Sigmoid colon (tissue), 7 donors: ENCODE data around the gene OXCT1. TPM values are rescaled to one million over a fixed set of nuclear protein-coding genes. Genes with fewer than 3 reads are reported as not detected.
"Not testable (repeated sequence)": the region's sequence is repeated elsewhere in the genome, so short reads cannot be mapped to it uniquely, and the experiment has no call there.

Source experiments
- DNase-seq: peaks from one replicate; pipeline ENCODE4 v3.0.0-alpha.2; 2019
- H3K27ac ChIP-seq, 4 donors: fragments of 200-600 bp; sonication (generic); one replicate each; pipeline ENCODE4 v1.5.1; 2016 to 2019; ENCODE audit warnings: mild to moderate bottlenecking in 1 of 4
- H3K27me3 ChIP-seq, 3 donors: fragments of 200-600 bp; sonication (generic); one replicate each; pipeline ENCODE4 v1.5.1; 2019; ENCODE audit warnings: mild to moderate bottlenecking in 1 of 3
- H3K36me3 ChIP-seq, 4 donors: fragments of 200-600 bp; sonication (generic); one replicate each; pipeline ENCODE4 v1.5.1; 2016 to 2019
- H3K4me1 ChIP-seq, 4 donors: fragments of 200-600 bp; sonication (generic); one replicate each; pipeline ENCODE4 v1.5.1; 2017 to 2019
- H3K4me3 ChIP-seq, 4 donors: fragments of 200-600 bp; sonication (generic); one replicate each; pipeline ENCODE4 v1.5.1; 2017 to 2019; ENCODE audit warnings: mild to moderate bottlenecking in 2 of 4, moderate library complexity in 1 of 4
- H3K9me3 ChIP-seq, 4 donors: fragments of 200-600 bp in 3 of 4; sonication (generic) in 3 of 4; one replicate each; pipeline versions ENCODE4 v1.5.1 to v1.6.1; 2013 to 2019
- CTCF ChIP-seq, 4 experiments: fragments of 450-650 bp in 3 of 4; fragments of 200-600 bp in 1 of 4; IDR thresholded peaks; one replicate each; pipeline ENCODE4 v1.5.1; 2016 to 2019; ENCODE audit warnings: antibody characterized with exemption in 4 of 4, mild to moderate bottlenecking in 3 of 4, moderate library complexity in 2 of 4
- EP300 ChIP-seq, 4 donors: sonication (generic); formaldehyde crosslinking; IDR thresholded peaks; one replicate each; pipeline ENCODE4 v1.6.1; 2017; ENCODE audit warnings: antibody characterized with exemption in 4 of 4
- POLR2A ChIP-seq, 2 donors: fragments of 450-650 bp; IDR thresholded peaks; one replicate each; pipeline ENCODE4 v1.6.1; 2016; ENCODE audit warnings: antibody characterized with exemption in 2 of 2, mild to moderate bottlenecking in 2 of 2, moderate library complexity in 2 of 2
- POLR2AphosphoS5 ChIP-seq, 4 donors: sonication (generic); formaldehyde crosslinking; IDR thresholded peaks; one replicate each; pipeline ENCODE4 v1.6.1; 2017; ENCODE audit warnings: antibody characterized with exemption in 4 of 4
- WGBS, 2 donors: extraction: QIAGEN DNeasy Blood & Tissue Kit; methylation state at CpG; one replicate each; pipeline ENCODE4 v1.1.7; 2013; 5-methylcytosine and 5-hydroxymethylcytosine counted together
- intact Hi-C: fragments of 100-400 bp; cut with DNase I; formaldehyde crosslinking; loops from one replicate; pipeline ENCODE4 v1.15.1; 2023
- polyA plus RNA-seq, 3 donors: library from polyadenylated mRNA; stranded (reverse); fragments of 200-250 nt; gene quantifications; one replicate each; pipeline ENCODE4 v1.2.3, GENCODE V29; 2013
- total RNA-seq, 4 donors: library from RNA; depleted of rRNA; stranded (reverse); fragments of >200 nt; gene quantifications; one replicate each; pipeline ENCODE4 v1.1.0, GENCODE V29; 2016
- donor health status: healthy with polysubstance abuse.
- donor health status: Bipolar disorder and iron deficiency.
- donor health status: healthy.

OXCT1 gene
- total and polyA plus RNA-seq, 7 donors, result 6.6 to 35.0 (median 26.1) TPM

GRCh38 chr5:41754857-41755256 is 115.4 kb downstream of the OXCT1 start:
- Histone ChIP-seq H3K9me3 (no peaks in the 10 kb centered on the region), H3K27ac (no peak overlapping the region), H3K4me1 (no peaks in the 10 kb centered on the region), H3K27me3 (no peaks in the 10 kb centered on the region), H3K36me3 (peaks cover 0 to 12% (median 0%) of the 10 kb centered on the region in 4 donors), H3K4me3 (no peak overlapping the region)
- TF ChIP-seq POLR2A (IDR thresholded peaks at IDR 0.05) (no peak), POLR2AphosphoS5 (IDR thresholded peaks at IDR 0.05) (no peak), CTCF (IDR thresholded peaks at IDR 0.05) (no peak), EP300 (IDR thresholded peaks at IDR 0.05) (no peak)
- intact Hi-C loops, result no loop called here
- no peak for DNase-seq
- WGBS, 2 donors, result 29 to 68% methylated on average over 2 of the region's 2 CpGs

- H3K27me3 ChIP-seq, result no peaks in the 10 kb centered on the region
- no peak for DNase-seq
- intact Hi-C loops, result no loop called here
- no peaks in the 10 kb centered on the region for H3K9me3 ChIP-seq
- H3K27ac ChIP-seq, result no peak overlapping the region
- TF ChIP-seq POLR2AphosphoS5 (IDR thresholded peaks at IDR 0.05) (no peak), EP300 (IDR thresholded peaks at IDR 0.05) (no peak), CTCF (IDR thresholded peaks at IDR 0.05) (no peak), POLR2A (IDR thresholded peaks at IDR 0.05) (no peak)
- H3K36me3 ChIP-seq, result peaks cover 0 to 18% (median 0%) of the 10 kb centered on the region in 4 donors
- H3K4me3 ChIP-seq, result no peak overlapping the region
- peaks cover 0 to 6% (median 0%) of the 10 kb centered on the region in 4 donors for H3K4me1 ChIP-seq
These were observed 118.4 kb downstream of the OXCT1 start for GRCh38 chr5:41751867-41752266.

GRCh38 chr5:41748631-41749030 is 121.6 kb downstream of the OXCT1 start:
- TF ChIP-seq CTCF (IDR thresholded peaks at IDR 0.05) (no peak), EP300 (IDR thresholded peaks at IDR 0.05) (no peak), POLR2AphosphoS5 (IDR thresholded peaks at IDR 0.05) (no peak), POLR2A (IDR thresholded peaks at IDR 0.05) (no peak)
- DNase-seq, result no peak
- Histone ChIP-seq H3K9me3 (no peaks in the 10 kb centered on the region), H3K27ac (no peak overlapping the region), H3K4me1 (peaks cover 0 to 6% (median 0%) of the 10 kb centered on the region in 4 donors), H3K36me3 (peaks cover 0 to 18% (median 0%) of the 10 kb centered on the region in 4 donors), H3K4me3 (no peak overlapping the region), H3K27me3 (no peaks in the 10 kb centered on the region)
- WGBS, 2 donors, result 87 to 92% methylated on average over 2 of the region's 2 CpGs
- intact Hi-C loops, result no loop called here

- intact Hi-C loops, result no loop called here
- no peak for DNase-seq
- WGBS, 2 donors, result 97 to 100% methylated on average over 1 of the region's 1 CpG
- H3K4me3 ChIP-seq, result no peak overlapping the region
- H3K9me3 ChIP-seq, result no peaks in the 10 kb centered on the region
- H3K36me3 ChIP-seq, result peaks cover 0 to 18% (median 0%) of the 10 kb centered on the region in 4 donors
- H3K27me3 ChIP-seq, result no peaks in the 10 kb centered on the region
- no peak for TF ChIP-seq CTCF (IDR thresholded peaks at IDR 0.05)
- TF ChIP-seq EP300 (IDR thresholded peaks at IDR 0.05), result no peak
- no peak for TF ChIP-seq POLR2A (IDR thresholded peaks at IDR 0.05)
- no peak for TF ChIP-seq POLR2AphosphoS5 (IDR thresholded peaks at IDR 0.05)
- peaks cover 0 to 6% (median 0%) of the 10 kb centered on the region in 4 donors for H3K4me1 ChIP-seq
- no peak overlapping the region for H3K27ac ChIP-seq
These were observed 122.5 kb downstream of the OXCT1 start for GRCh38 chr5:41747708-41748107.

- WGBS, 2 donors, result 27 to 52% methylated on average over 1 of the region's 1 CpG
These were observed 122.9 kb downstream of the OXCT1 start for GRCh38 chr5:41747301-41747700.

GRCh38 chr5:41742608-41743007 is 127.6 kb downstream of the OXCT1 start:
- H3K27me3 ChIP-seq, H3K9me3 ChIP-seq, H3K4me3 ChIP-seq, H3K27ac ChIP-seq, DNase-seq, H3K4me1 ChIP-seq, intact Hi-C loops: not testable (repeated sequence)
- H3K36me3 ChIP-seq, result peaks cover 0 to 19% (median 7%) of the 10 kb centered on the region in 4 donors
- WGBS, 2 donors, result 84 to 85% methylated on average over 1 of the region's 1 CpG

More at GRCh38 chr5:41747301-41747700, 122.9 kb downstream of the OXCT1 start:
- TF ChIP-seq POLR2A (IDR thresholded peaks at IDR 0.05) (no peak), POLR2AphosphoS5 (IDR thresholded peaks at IDR 0.05) (no peak), CTCF (IDR thresholded peaks at IDR 0.05) (no peak), EP300 (IDR thresholded peaks at IDR 0.05) (no peak)
- H3K4me3 ChIP-seq, result no peak overlapping the region
- H3K36me3 ChIP-seq, result peaks cover 0 to 18% (median 0%) of the 10 kb centered on the region in 4 donors
- H3K27ac ChIP-seq, result no peak overlapping the region
- no peaks in the 10 kb centered on the region for H3K27me3 ChIP-seq
- peaks cover 0 to 6% (median 0%) of the 10 kb centered on the region in 4 donors for H3K4me1 ChIP-seq
- H3K9me3 ChIP-seq, result no peaks in the 10 kb centered on the region
- intact Hi-C loops, result no loop called here
- DNase-seq, result no peak
